Lower leg skin (tissue), 3 donors: ENCODE results near the gene C1orf21.

Experiments
- CTCF ChIP-seq, 3 donors: fragments of 450-650 bp; IDR thresholded peaks; one replicate each; pipeline ENCODE4 v1.5.1; 2016; ENCODE audit warnings: antibody characterized with exemption in 3 of 3, mild to moderate bottlenecking in 3 of 3, moderate library complexity in 2 of 3
- POLR2A ChIP-seq, 2 donors: fragments of 450-650 bp; IDR thresholded peaks; one replicate each; pipeline ENCODE4 v1.6.1; 2016 to 2017; ENCODE audit warnings: antibody characterized with exemption in 2 of 2, mild to moderate bottlenecking in 1 of 2, moderate library complexity in 1 of 2

- TF ChIP-seq POLR2A (IDR thresholded peaks at IDR 0.05): no peak
- TF ChIP-seq CTCF (IDR thresholded peaks at IDR 0.05): no peak
Observed at GRCh38 chr1:184354719-184355118, 32.1 kb upstream of the C1orf21 start.
